MCF 10A (cell line): Measurements from ENCODE around the gene ICE2. TPM values are rescaled to one million over a fixed set of nuclear protein-coding genes. Genes with fewer than 3 reads are reported as not detected.

Source experiments
- BruUV-seq: library from RNA; stranded (reverse); fragments of 400-500 nt; replicated peaks from 2 replicates; lab custom pipeline; 2021; lab: Mats Ljungman, UMichigan
- CTCF ChIA-PET: fragments of 300-600 bp; sonication (Branson Sonifier 250); formaldehyde crosslinking; extraction: SDS; loops from one replicate; lab custom pipeline; 2021; ENCODE audit warnings: antibody characterized with exemption, inconsistent platforms; lab: Yijun Ruan, JAX
- POLR2A ChIA-PET: fragments of 300-600, 350-650 bp; sonication (Branson Sonifier 250); formaldehyde crosslinking; extraction: SDS; loops from one replicate; lab custom pipeline; 2020; ENCODE audit warnings: antibody characterized with exemption, inconsistent platforms; lab: Yijun Ruan, JAX
- DNase-seq: peaks from one replicate; pipeline ENCODE4 v3.0.0-alpha.2; 2018; ENCODE audit not compliant: unreplicated experiment
- H3K27ac Mint-ChIP-seq: one replicate; pipeline ENCODE4 v1.8.0; 2022; ENCODE audit warnings: mild to moderate bottlenecking, low read depth, mixed read lengths; ENCODE audit not compliant: unreplicated experiment
- H3K27me3 Mint-ChIP-seq: one replicate; pipeline ENCODE4 v1.8.0; 2022; ENCODE audit warnings: mixed read lengths; ENCODE audit not compliant: insufficient read depth, unreplicated experiment
- H3K36me3 Mint-ChIP-seq: one replicate; pipeline ENCODE4 v1.8.0; 2022; ENCODE audit warnings: mild to moderate bottlenecking, moderate library complexity, mixed read lengths; ENCODE audit not compliant: insufficient read depth, unreplicated experiment
- H3K4me1 Mint-ChIP-seq: one replicate; pipeline ENCODE4 v1.8.0; 2022; ENCODE audit warnings: mixed read lengths; ENCODE audit not compliant: insufficient read depth, unreplicated experiment
- H3K4me3 Mint-ChIP-seq: one replicate; pipeline ENCODE4 v1.8.0; 2022; ENCODE audit warnings: mild to moderate bottlenecking, moderate library complexity, mixed read lengths; ENCODE audit not compliant: unreplicated experiment
- H3K9me3 Mint-ChIP-seq: one replicate; pipeline ENCODE4 v1.8.0; 2022; ENCODE audit warnings: mixed read lengths; ENCODE audit not compliant: unreplicated experiment
- CTCF ChIP-seq: fragments of 200-600 bp; IDR thresholded peaks from one replicate; pipeline ENCODE4 v1.8.0; 2022; ENCODE audit warnings: antibody characterized with exemption, mild to moderate bottlenecking; ENCODE audit not compliant: unreplicated experiment
- intact Hi-C: fragments of 100-400 bp; cut with micrococcal nuclease; formaldehyde crosslinking; loops from 2 replicates; pipeline ENCODE4 v1.14.1; 2022
- total RNA-seq: library from RNA; stranded (reverse); gene quantifications from 2 replicates; pipeline ENCODE4 v1.2.3, GENCODE V29; 2022

ICE2 gene
- total RNA-seq, 1 experiment from 2014 or later = 57.9 TPM

GRCh38 chr15:60390871-60391501 is 88.0 kb downstream of the ICE2 start:
- CTCF ChIA-PET = interaction anchor here (0.5 to 1.4 kb wide), 6 partner anchors 29 to 1845 kb away, joined by 3 to 4 read pairs (median 4); no protein-coding TSS in a partner anchor
- Mint-ChIP-seq H3K27me3 (no peaks in the 10 kb centered on the region), H3K27ac (peak overlapping the region; percentile 91), H3K36me3 (peaks cover 79% of the 10 kb centered on the region), H3K4me1 (peaks cover 84% of the 10 kb centered on the region), H3K4me3 (peak overlapping the region; percentile 69), H3K9me3 (no peaks in the 10 kb centered on the region)
- BruUV-seq = no TSS peak
- peak; percentile 98 for DNase-seq
- POLR2A ChIA-PET = interaction anchor here (0.5 to 13.9 kb wide), 11 partner anchors 8 to 701 kb away, joined by 3 to 461 read pairs (median 67); no protein-coding TSS in a partner anchor
- no peak for TF ChIP-seq CTCF
- intact Hi-C loops = no loop called here

DNA sequence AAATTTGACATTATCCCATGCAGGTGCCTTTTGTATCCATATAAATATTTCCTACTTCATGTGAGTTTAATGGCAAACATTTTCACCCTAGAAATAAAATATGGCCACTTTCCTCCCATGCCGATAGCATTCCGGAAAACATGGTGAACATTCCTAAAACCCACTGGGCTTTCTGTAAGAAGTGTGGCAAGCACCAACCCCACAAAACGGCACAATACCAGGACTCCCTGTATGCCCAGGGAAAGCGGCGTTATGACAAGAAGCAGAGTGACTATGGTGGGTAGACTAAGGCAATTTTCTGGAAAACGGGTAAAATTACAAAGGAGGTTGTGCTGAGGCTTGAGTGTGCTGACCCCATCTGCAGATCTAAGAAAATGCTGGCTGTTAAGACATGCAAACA is 88.7 kb downstream of the ICE2 start:
- POLR2A ChIA-PET = interaction anchor here (1.0 to 13.9 kb wide), 9 partner anchors 7 to 53 kb away, joined by 4 to 461 read pairs (median 165); no protein-coding TSS in a partner anchor
- Mint-ChIP-seq H3K36me3 (peaks cover 79% of the 10 kb centered on the region), H3K4me3 (peak overlapping the region; percentile 69), H3K4me1 (peaks cover 77% of the 10 kb centered on the region), H3K27ac (peak overlapping the region; percentile 91), H3K27me3 (no peaks in the 10 kb centered on the region), H3K9me3 (no peaks in the 10 kb centered on the region)
- intact Hi-C loops = no loop called here
- no peak for TF ChIP-seq CTCF
- DNase-seq = peak; percentile 15
- BruUV-seq = no TSS peak
- CTCF ChIA-PET = interaction anchor here (0.7 kb wide), 1 partner anchor 38 kb away, joined by 3 read pairs; no protein-coding TSS in a partner anchor

DNA sequence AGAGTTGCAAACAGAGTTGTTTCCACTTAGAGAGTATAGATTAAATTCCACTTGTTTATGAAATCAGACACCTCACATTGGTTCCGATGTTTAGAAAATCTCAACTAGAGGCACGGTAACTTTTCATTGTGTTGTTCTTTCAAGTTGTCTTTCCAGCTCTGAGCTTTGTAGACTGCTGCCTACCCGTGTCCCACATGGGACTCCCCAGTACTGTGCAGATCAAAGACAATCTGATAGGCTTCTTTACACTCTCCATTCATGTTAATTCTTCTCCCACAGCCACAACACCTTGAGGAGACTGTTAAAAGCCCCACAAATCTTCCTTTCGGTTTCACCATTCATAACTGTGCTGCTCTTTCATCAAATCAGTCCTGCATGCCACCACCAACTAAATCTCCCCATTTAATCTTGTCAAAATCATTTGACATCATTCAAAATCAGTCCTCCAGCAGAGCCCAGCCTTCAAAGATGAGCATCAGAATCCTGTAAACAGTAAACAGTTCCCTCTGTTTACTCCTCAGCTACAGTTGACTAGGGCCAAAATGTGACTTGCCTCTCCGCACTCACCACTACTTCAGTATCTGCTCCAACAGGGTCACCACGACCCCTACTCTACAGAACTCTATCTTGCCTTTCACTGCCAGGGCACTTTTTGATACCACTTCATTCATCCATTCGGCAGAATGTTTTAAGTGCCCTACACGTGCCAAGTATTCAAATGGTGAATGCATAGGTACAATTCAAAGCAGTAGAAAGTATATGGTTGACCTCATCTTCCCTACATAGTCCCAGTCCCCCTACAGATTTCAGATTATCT is 89.5 kb downstream of the ICE2 start:
- no TSS peak for BruUV-seq
- peak; percentile 33 for DNase-seq
- CTCF ChIA-PET = no interaction called here

More for the DNA sequence above, 89.5 kb downstream of the ICE2 start:
- Mint-ChIP-seq H3K27ac (peak overlapping the region; percentile 91), H3K4me1 (peaks cover 69% of the 10 kb centered on the region), H3K36me3 (peaks cover 79% of the 10 kb centered on the region), H3K9me3 (no peaks in the 10 kb centered on the region), H3K27me3 (no peaks in the 10 kb centered on the region), H3K4me3 (peak overlapping the region; percentile 69)
- no peak for TF ChIP-seq CTCF
- POLR2A ChIA-PET = interaction anchor here (0.6 to 9.5 kb wide), 6 partner anchors 8 to 75 kb away, joined by 3 to 179 read pairs (median 4); no protein-coding TSS in a partner anchor
- intact Hi-C loops = no loop called here
